Mesendoderm (in vitro differentiated cells): Measurements from ENCODE around the gene ANTXR1.

Source experiments
- DNase-seq: peaks from one replicate; pipeline ENCODE4 v3.0.0; 2013
- H2AK5ac ChIP-seq: 2 replicates; pipeline ENCODE4 v1.6.1; 2013; ENCODE audit warnings: low read length, inconsistent platforms
- H2BK120ac ChIP-seq: 2 replicates; pipeline ENCODE4 v1.6.1; 2013; ENCODE audit warnings: low read depth, mild to moderate bottlenecking, low read length, moderate library complexity, mixed read lengths
- H2BK15ac ChIP-seq: replicated peaks from 2 replicates; pipeline ENCODE4 v1.6.1; 2013; ENCODE audit warnings: low read depth, mild to moderate bottlenecking, moderate library complexity
- H2BK5ac ChIP-seq: 2 replicates; pipeline ENCODE4 v1.6.1; 2013; ENCODE audit warnings: low read length, inconsistent platforms
- H3K18ac ChIP-seq: 2 replicates; pipeline ENCODE4 v1.6.1; 2013; ENCODE audit warnings: mild to moderate bottlenecking, low read length, mixed read lengths
- H3K23ac ChIP-seq: one replicate; pipeline ENCODE4 v1.6.1; 2013; ENCODE audit warnings: low read length
- H3K27ac ChIP-seq: 2 replicates; pipeline ENCODE4 v1.5.1; 2013; ENCODE audit warnings: low read depth, mild to moderate bottlenecking, inconsistent platforms, low read length, moderate library complexity
- H3K27me3 ChIP-seq: 2 replicates; pipeline ENCODE4 v1.6.1; 2013; ENCODE audit warnings: low read length, control low read depth, mild to moderate bottlenecking, inconsistent platforms; ENCODE audit not compliant: insufficient read depth, poor library complexity
- H3K36me3 ChIP-seq: 2 replicates; pipeline ENCODE4 v1.6.1; 2013; ENCODE audit warnings: low read length, inconsistent platforms; ENCODE audit not compliant: control insufficient read depth, insufficient read depth
- H3K4ac ChIP-seq: one replicate; pipeline ENCODE4 v1.6.1; 2013; ENCODE audit warnings: low read depth, mild to moderate bottlenecking, low read length, moderate library complexity
- H3K4me1 ChIP-seq: 2 replicates; pipeline ENCODE4 v1.6.1; 2013; ENCODE audit warnings: low read depth, low read length, inconsistent platforms; ENCODE audit not compliant: control insufficient read depth
- H3K4me2 ChIP-seq: 2 replicates; pipeline ENCODE4 v1.6.1; 2013; ENCODE audit warnings: low read length
- H3K4me3 ChIP-seq: 2 replicates; pipeline ENCODE4 v1.5.1; 2013; ENCODE audit warnings: mild to moderate bottlenecking, low read length
- H3K56ac ChIP-seq: one replicate; pipeline ENCODE4 v1.6.1; 2013; ENCODE audit warnings: low read length
- H3K79me1 ChIP-seq: 2 replicates; pipeline ENCODE4 v1.6.1; 2013; ENCODE audit warnings: low read length, inconsistent platforms
- H3K79me2 ChIP-seq: 2 replicates; pipeline ENCODE4 v1.6.1; 2013; ENCODE audit warnings: mild to moderate bottlenecking, low read length; ENCODE audit not compliant: control insufficient read depth, insufficient read depth
- H3K9ac ChIP-seq: 2 replicates; pipeline ENCODE4 v1.6.1; 2013; ENCODE audit warnings: low read length, inconsistent platforms
- H4K5ac ChIP-seq: one replicate; pipeline ENCODE4 v1.6.1; 2013; ENCODE audit warnings: low read length
- H4K8ac ChIP-seq: one replicate; pipeline ENCODE4 v1.6.1; 2013; ENCODE audit warnings: low read depth, mild to moderate bottlenecking, control low read depth, low read length, moderate library complexity
- WGBS: extraction: QIAGEN DNeasy Blood & Tissue Kit; methylation state at CpG from one replicate; pipeline ENCODE4 v1.1.7; 2013; ENCODE audit warnings: low lambda C conversion rate, missing lambda C conversion rate; ENCODE audit not compliant: insufficient coverage; ENCODE audit errors: extremely low coverage; 5-methylcytosine and 5-hydroxymethylcytosine counted together

Gene ANTXR1

GRCh38 chr2:69060938-69061501 is 48.0 kb downstream of the ANTXR1 start:
- Histone ChIP-seq H3K4ac (no peak overlapping the region), H3K4me2 (no peak overlapping the region), H3K36me3 (no peaks in the 10 kb centered on the region), H2AK5ac (no peak overlapping the region), H3K27me3 (no peaks in the 10 kb centered on the region), H3K4me1 (no peaks in the 10 kb centered on the region), H3K79me1 (no peaks in the 10 kb centered on the region), H2BK120ac (no peak overlapping the region), H3K27ac (no peak overlapping the region), H3K18ac (no peak overlapping the region), H3K56ac (no peak overlapping the region), H3K9ac (no peak overlapping the region), H3K23ac (no peak overlapping the region), H3K4me3 (no peak overlapping the region), H4K8ac (no peak overlapping the region), H2BK5ac (no peak overlapping the region), H2BK15ac (no peak overlapping the region), H4K5ac (no peak overlapping the region), H3K79me2 (no peaks in the 10 kb centered on the region)
- DNase-seq, result no peak

- Histone ChIP-seq H3K4me1 (no peaks in the 10 kb centered on the region), H3K56ac (no peak overlapping the region), H3K79me1 (no peaks in the 10 kb centered on the region), H2BK15ac (no peak overlapping the region), H3K4ac (no peak overlapping the region), H3K79me2 (no peaks in the 10 kb centered on the region), H3K27ac (no peak overlapping the region), H3K4me2 (no peak overlapping the region), H2AK5ac (no peak overlapping the region), H2BK5ac (no peak overlapping the region), H2BK120ac (no peak overlapping the region), H3K18ac (no peak overlapping the region), H3K4me3 (no peak overlapping the region), H4K5ac (no peak overlapping the region), H3K27me3 (no peaks in the 10 kb centered on the region), H3K9ac (no peak overlapping the region), H3K36me3 (no peaks in the 10 kb centered on the region), H4K8ac (no peak overlapping the region), H3K23ac (no peak overlapping the region)
- no peak for DNase-seq
These were observed 48.5 kb downstream of the ANTXR1 start for GRCh38 chr2:69061525-69061924.

- no peaks in the 10 kb centered on the region for H3K27me3 ChIP-seq
- no peak for DNase-seq
- H3K27ac ChIP-seq, result no peak overlapping the region
- no peak overlapping the region for H4K8ac ChIP-seq
- H3K56ac ChIP-seq, result no peak overlapping the region
- no peak overlapping the region for H3K18ac ChIP-seq
- H3K36me3 ChIP-seq, result no peaks in the 10 kb centered on the region
- H2BK15ac ChIP-seq, result no peak overlapping the region
- no peak overlapping the region for H2AK5ac ChIP-seq
- H3K4me2 ChIP-seq, result no peak overlapping the region
- H3K4me3 ChIP-seq, result no peak overlapping the region
- no peaks in the 10 kb centered on the region for H3K79me2 ChIP-seq
- no peak overlapping the region for H3K23ac ChIP-seq
- H3K79me1 ChIP-seq, result no peaks in the 10 kb centered on the region
- no peak overlapping the region for H3K4ac ChIP-seq
- H4K5ac ChIP-seq, result no peak overlapping the region
- WGBS, result no CpG with 5 or more reads among the region's 2 CpGs
- H3K9ac ChIP-seq, result no peak overlapping the region
- no peaks in the 10 kb centered on the region for H3K4me1 ChIP-seq
- no peak overlapping the region for H2BK120ac ChIP-seq
- no peak overlapping the region for H2BK5ac ChIP-seq
These were observed 49.5 kb downstream of the ANTXR1 start for GRCh38 chr2:69062307-69062962.

GRCh38 chr2:69065735-69066336 is 52.9 kb downstream of the ANTXR1 start:
- H3K36me3 ChIP-seq, result no peaks in the 10 kb centered on the region
- no peak overlapping the region for H3K56ac ChIP-seq
- H2BK5ac ChIP-seq, result no peak overlapping the region
- H2AK5ac ChIP-seq, result no peak overlapping the region
- H2BK120ac ChIP-seq, result no peak overlapping the region
- no peak overlapping the region for H3K4ac ChIP-seq
- no CpG with 5 or more reads among the region's 1 CpG for WGBS
- H3K27ac ChIP-seq, result no peak overlapping the region
- no peak overlapping the region for H3K23ac ChIP-seq
- no peaks in the 10 kb centered on the region for H3K79me2 ChIP-seq
- H3K4me1 ChIP-seq, result no peaks in the 10 kb centered on the region
- no peak overlapping the region for H4K8ac ChIP-seq
- DNase-seq, result no peak
- H3K4me2 ChIP-seq, result no peak overlapping the region
- no peak overlapping the region for H3K18ac ChIP-seq
- no peak overlapping the region for H2BK15ac ChIP-seq
- no peak overlapping the region for H4K5ac ChIP-seq
- no peak overlapping the region for H3K9ac ChIP-seq
- no peaks in the 10 kb centered on the region for H3K79me1 ChIP-seq
- H3K4me3 ChIP-seq, result no peak overlapping the region
- no peaks in the 10 kb centered on the region for H3K27me3 ChIP-seq

- no peak overlapping the region for H4K8ac ChIP-seq
- H2BK5ac ChIP-seq, result no peak overlapping the region
- no peak overlapping the region for H3K18ac ChIP-seq
- H3K4me3 ChIP-seq, result no peak overlapping the region
- WGBS, result no CpG with 5 or more reads among the region's 2 CpGs
- no peak overlapping the region for H3K9ac ChIP-seq
- H3K56ac ChIP-seq, result no peak overlapping the region
- H3K36me3 ChIP-seq, result no peaks in the 10 kb centered on the region
- H2BK120ac ChIP-seq, result no peak overlapping the region
- H4K5ac ChIP-seq, result no peak overlapping the region
- no peaks in the 10 kb centered on the region for H3K79me1 ChIP-seq
- H2AK5ac ChIP-seq, result no peak overlapping the region
- H3K4ac ChIP-seq, result no peak overlapping the region
- no peak for DNase-seq
- H3K27me3 ChIP-seq, result no peaks in the 10 kb centered on the region
- no peak overlapping the region for H2BK15ac ChIP-seq
- H3K4me2 ChIP-seq, result no peak overlapping the region
- no peaks in the 10 kb centered on the region for H3K4me1 ChIP-seq
- no peak overlapping the region for H3K27ac ChIP-seq
- H3K23ac ChIP-seq, result no peak overlapping the region
- H3K79me2 ChIP-seq, result no peaks in the 10 kb centered on the region
These were observed 54.1 kb downstream of the ANTXR1 start for GRCh38 chr2:69067026-69067630.
